K562 (cell line): ENCODE data around the gene SPOCD1.

Source experiments
- ATF2 ChIP-seq: sonication (generic); formaldehyde crosslinking; IDR thresholded peaks from 2 replicates; pipeline ENCODE4 v1.8.1; 2022; ENCODE audit warnings: missing genetic modification reagents
- EGR1 ChIP-seq: fragments of 450-650 bp; conservative IDR thresholded peaks from 2 replicates; pipeline ENCODE4 v1.6.1; 2017; ENCODE audit warnings: mild to moderate bottlenecking
- RBBP5 ChIP-seq: fragments of 200-600 bp; sonication (generic); IDR thresholded peaks from 2 replicates; pipeline ENCODE4 v1.6.1; 2012; ENCODE audit warnings: borderline replicate concordance, mild to moderate bottlenecking, low read length, control low read depth, inconsistent platforms; ENCODE audit not compliant: insufficient read depth, poor library complexity, severe bottlenecking

GRCh38 chr1:31859044-31859443 lies 43.2 kb upstream of the SPOCD1 start:
- TF ChIP-seq ATF2 (CRISPR knock-in tag): no peak
- TF ChIP-seq EGR1: no peak
- no peak for TF ChIP-seq RBBP5
